SK-N-MC (cell line): Measurements from ENCODE around the gene PI4KA.
"Not testable (repeated sequence)": the region's sequence is repeated elsewhere in the genome, so short reads cannot be mapped to it uniquely, and the experiment has no call there.

ENCODE experiments used
- DNase-seq: peaks from one replicate; pipeline ENCODE4 v3.0.0-alpha.2; 2011; ENCODE audit warnings: low read depth, low spot score
- H3K27ac ChIP-seq: fragments of 200-600 bp; sonication (generic); 2 replicates; pipeline ENCODE4 v1.5.1; 2016; ENCODE audit warnings: mixed run types
- H3K36me3 ChIP-seq: fragments of 200-600 bp; sonication (generic); 2 replicates; pipeline ENCODE4 v1.6.1; 2017; ENCODE audit warnings: antibody characterized with exemption, low read length, mixed read lengths; ENCODE audit not compliant: insufficient read depth
- H3K4me3 ChIP-seq: fragments of 200-600 bp; sonication (generic); 2 replicates; pipeline ENCODE4 v1.5.1; 2016
- H3K9ac ChIP-seq: fragments of 200-600 bp; sonication (generic); 2 replicates; pipeline ENCODE4 v1.8.0; 2017; ENCODE audit warnings: mixed run types, mixed read lengths; ENCODE audit not compliant: insufficient read length
- H3K9me3 ChIP-seq: fragments of 200-600 bp; sonication (generic); 2 replicates; pipeline ENCODE4 v1.6.1; 2017; ENCODE audit warnings: low read depth, mild to moderate bottlenecking, antibody characterized with exemption, low read length, moderate library complexity, mixed read lengths
- EZH2 ChIP-seq: fragments of 200-600 bp; sonication (generic); IDR thresholded peaks from one replicate; pipeline ENCODE4 v1.6.1; 2017; ENCODE audit warnings: antibody characterized with exemption
- FOXP2 ChIP-seq: optimal IDR thresholded peaks from 2 replicates; pipeline ENCODE3; 2011; ENCODE audit warnings: mild to moderate bottlenecking, moderate library complexity; ENCODE audit not compliant: insufficient read depth; ENCODE audit errors: extremely low read length, control extremely low read depth
- POLR2AphosphoS5 ChIP-seq: IDR thresholded peaks from 2 replicates; pipeline ENCODE4 v1.6.1; 2012; ENCODE audit warnings: mild to moderate bottlenecking, low read depth, low read length, borderline replicate concordance

The PI4KA gene

DNA sequence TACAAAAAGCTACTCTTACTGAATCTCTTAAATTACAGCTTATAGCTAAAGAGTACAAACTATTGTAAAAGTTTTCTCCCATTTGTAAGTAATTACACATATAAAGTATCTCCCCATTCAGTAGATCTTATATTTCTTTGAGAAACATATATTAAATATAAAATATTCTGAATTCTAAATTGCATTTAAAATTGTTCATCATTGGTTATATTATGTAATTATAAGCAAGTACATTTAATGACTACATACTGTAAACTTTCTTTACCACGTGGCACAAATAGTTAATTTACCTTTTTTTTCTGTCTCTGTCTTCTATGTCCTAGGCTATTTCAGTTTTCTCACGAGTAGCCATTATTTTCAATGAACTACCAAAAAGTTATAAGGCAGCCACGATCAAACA lies 185.9 kb downstream of the PI4KA start:
- TF ChIP-seq POLR2AphosphoS5, result no peak
- TF ChIP-seq FOXP2, result no peak
- no peak for TF ChIP-seq EZH2
- Histone ChIP-seq H3K36me3 (no peaks in the 10 kb centered on the region), H3K4me3 (no peak overlapping the region), H3K9ac (no peak overlapping the region), H3K27ac (no peak overlapping the region), H3K9me3 (no peaks in the 10 kb centered on the region)
- no peak for DNase-seq

GRCh38 chr22:20672082-20672424 lies 186.6 kb downstream of the PI4KA start:
- no peaks in the 10 kb centered on the region for H3K36me3 ChIP-seq
- TF ChIP-seq POLR2AphosphoS5 (no peak), EZH2 (no peak), FOXP2 (no peak)
- H3K9ac ChIP-seq, result no peak overlapping the region

DNA sequence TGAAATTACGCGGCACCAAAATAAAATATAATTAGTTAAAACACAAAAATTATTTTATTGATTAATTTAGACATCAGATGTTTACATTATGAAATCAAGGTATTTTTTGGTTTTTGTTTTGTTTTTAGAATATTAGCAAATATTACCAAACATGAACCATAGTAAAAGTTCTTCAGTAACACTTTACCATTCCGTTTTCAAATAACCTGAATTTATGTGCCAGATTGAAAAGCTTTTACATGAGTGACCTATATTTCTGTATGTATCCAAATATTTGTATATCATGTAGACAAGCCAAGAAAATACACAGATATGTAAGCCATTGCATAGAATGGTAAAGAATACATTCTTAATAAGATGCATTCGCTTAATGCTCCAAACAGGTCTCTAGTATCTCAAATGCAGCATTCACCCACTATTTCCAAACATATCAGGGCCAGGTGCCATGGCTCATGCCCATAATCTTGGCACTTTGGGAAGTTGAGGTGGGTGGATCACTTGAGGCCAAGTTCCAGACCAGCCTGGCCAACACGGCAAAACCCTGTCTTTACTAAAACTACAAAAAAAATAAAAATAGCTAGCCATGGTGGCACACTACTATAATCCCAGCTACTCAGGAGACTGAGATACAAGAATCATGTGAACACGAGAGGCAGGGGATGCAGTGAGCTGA lies 187.1 kb downstream of the PI4KA start:
- H3K9me3 ChIP-seq, result no peaks in the 10 kb centered on the region
- TF ChIP-seq POLR2AphosphoS5 (no peak), FOXP2 (no peak), EZH2 (no peak)
- no peak overlapping the region for H3K9ac ChIP-seq
- H3K36me3 ChIP-seq, result no peaks in the 10 kb centered on the region
- no peak for DNase-seq
- no peak overlapping the region for H3K27ac ChIP-seq
- H3K4me3 ChIP-seq, result no peak overlapping the region

More at GRCh38 chr22:20672082-20672424, 186.6 kb downstream of the PI4KA start:
- H3K27ac ChIP-seq, result no peak overlapping the region
- H3K4me3 ChIP-seq, result no peak overlapping the region
- no peak for DNase-seq
- H3K9me3 ChIP-seq, result no peaks in the 10 kb centered on the region

- not testable (repeated sequence) for H3K27ac ChIP-seq, H3K9me3 ChIP-seq, H3K9ac ChIP-seq, H3K4me3 ChIP-seq, DNase-seq, H3K36me3 ChIP-seq
Observed at GRCh38 chr22:20670457-20671261, 188.0 kb downstream of the PI4KA start.

DNA sequence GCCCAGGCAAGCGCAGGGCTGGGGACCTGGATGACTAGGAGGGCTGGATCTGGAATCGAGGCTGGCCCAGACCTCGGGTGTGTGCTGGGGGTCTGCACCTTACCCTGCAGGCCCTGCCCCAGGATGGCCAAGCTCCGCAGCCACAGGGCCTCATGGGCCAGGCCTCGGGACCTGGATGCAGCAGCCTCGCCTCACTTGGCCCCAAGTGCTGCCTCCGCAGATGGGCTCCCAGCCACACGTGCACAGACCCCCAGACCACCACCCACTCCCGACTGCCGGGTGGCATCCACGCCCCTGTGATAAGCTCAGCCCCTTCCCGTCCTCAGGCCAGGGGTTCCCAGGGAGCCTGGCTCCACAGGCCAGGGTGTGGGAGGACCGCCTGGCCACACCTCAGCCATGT lies 188.7 kb downstream of the PI4KA start:
- H3K4me3 ChIP-seq, H3K27ac ChIP-seq, DNase-seq, H3K9ac ChIP-seq, H3K36me3 ChIP-seq, H3K9me3 ChIP-seq: not testable (repeated sequence)

DNA sequence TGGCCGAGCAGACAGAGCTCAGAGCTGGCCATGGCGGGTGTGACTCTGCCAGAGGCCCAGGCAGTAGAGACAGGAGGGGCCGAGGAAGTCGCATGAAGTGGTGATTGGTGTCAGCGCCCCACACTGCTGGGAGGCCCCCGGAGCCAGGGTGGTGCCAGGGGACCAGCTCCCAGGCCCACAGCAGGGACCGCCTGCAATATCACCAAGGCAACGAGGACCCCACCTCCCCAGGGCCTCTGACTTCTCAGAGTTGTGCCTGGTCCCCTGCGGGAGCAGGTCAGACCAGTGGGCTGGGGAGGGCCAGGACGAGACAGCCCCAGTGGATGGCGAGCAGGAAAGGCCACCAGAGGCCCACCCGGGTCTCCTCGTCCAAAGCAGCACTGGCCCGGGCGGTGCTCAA lies 189.1 kb downstream of the PI4KA start:
- H3K9ac ChIP-seq, H3K27ac ChIP-seq, DNase-seq, H3K36me3 ChIP-seq, H3K4me3 ChIP-seq, H3K9me3 ChIP-seq: not testable (repeated sequence)

DNA sequence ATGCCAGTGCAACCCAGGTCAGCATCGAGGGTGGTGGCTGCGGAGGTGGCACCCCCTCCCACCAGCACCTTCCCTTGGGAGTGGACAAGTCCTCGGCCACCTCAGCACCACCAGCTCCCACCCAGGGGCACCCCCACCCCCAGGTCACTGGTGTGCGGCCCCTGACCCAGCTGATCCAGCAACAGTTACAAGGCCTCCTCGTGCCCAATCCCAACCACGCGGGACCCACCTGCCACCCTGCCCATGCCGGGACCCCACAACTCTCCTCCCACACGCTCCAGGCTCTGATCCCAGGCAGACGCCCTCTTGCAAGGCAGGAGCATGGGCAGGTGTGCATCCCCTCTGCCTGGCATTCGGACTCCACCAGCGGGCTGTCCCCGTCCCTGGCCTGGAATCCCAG lies 189.8 kb downstream of the PI4KA start:
- H3K27ac ChIP-seq, H3K9me3 ChIP-seq, H3K9ac ChIP-seq, DNase-seq, H3K36me3 ChIP-seq, H3K4me3 ChIP-seq: not testable (repeated sequence)

DNA sequence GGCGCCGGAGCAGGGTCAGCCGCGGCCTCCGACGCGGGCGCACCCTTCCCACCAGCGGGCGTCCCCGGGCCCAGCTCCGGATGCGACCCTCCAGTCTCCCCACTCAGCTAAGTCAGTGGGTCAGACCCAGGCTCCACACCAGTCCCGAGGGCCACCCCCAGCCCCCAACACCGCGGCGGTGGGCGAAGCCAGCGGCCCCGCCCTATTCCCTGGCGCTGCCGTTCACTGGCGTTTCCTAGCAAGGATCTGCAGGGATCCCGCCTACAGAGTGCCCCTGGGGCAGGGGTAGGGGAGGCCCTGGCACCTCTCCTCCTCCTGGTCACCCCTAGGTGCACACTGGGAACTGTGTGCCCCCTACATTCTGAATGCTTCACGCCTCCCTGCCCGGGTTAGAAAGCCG lies 190.4 kb downstream of the PI4KA start:
- H3K9me3 ChIP-seq, H3K27ac ChIP-seq, H3K9ac ChIP-seq, DNase-seq, H3K36me3 ChIP-seq, H3K4me3 ChIP-seq: not testable (repeated sequence)

- not testable (repeated sequence) for H3K27ac ChIP-seq
Observed at GRCh38 chr22:20667548-20667947, 191.1 kb downstream of the PI4KA start.

DNA sequence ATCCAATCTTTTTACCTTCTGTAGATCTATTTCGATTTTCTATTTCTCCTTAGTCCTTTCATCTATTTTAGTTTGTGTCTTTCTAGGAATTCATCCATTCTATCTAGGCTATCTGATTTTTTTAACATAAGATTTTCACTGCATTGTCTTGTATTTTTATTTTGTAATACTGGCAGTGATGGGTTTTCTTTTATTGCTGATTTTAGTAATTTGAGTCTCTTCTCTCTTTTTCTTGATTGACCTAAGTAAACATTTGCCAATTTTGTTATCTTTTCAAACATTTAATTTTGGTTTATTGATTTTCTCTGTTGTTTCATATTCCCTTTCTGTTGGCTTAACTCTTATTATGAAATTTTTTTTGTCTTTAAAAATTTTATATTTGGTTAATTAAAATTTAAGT lies 192.1 kb downstream of the PI4KA start:
- Histone ChIP-seq H3K36me3 (no peaks in the 10 kb centered on the region), H3K27ac (no peak overlapping the region), H3K4me3 (no peak overlapping the region), H3K9ac (no peak overlapping the region), H3K9me3 (no peaks in the 10 kb centered on the region)
- no peak for DNase-seq
- TF ChIP-seq EZH2 (no peak), FOXP2 (no peak), POLR2AphosphoS5 (no peak)

More at GRCh38 chr22:20667548-20667947, 191.1 kb downstream of the PI4KA start:
- H3K9me3 ChIP-seq, H3K9ac ChIP-seq, DNase-seq, H3K4me3 ChIP-seq, H3K36me3 ChIP-seq: not testable (repeated sequence)
